ENCODE measurements around the gene VPS8. TPM values are rescaled to one million over a fixed set of nuclear protein-coding genes. Genes with fewer than 3 reads are reported as not detected.

VPS8 gene
- total and polyA plus RNA-seq, 2 of the 13 experiments (the other 11 are each of a cell fraction or from before 2014, with no cell fraction given): 14.2 to 35.1 TPM

DNA sequence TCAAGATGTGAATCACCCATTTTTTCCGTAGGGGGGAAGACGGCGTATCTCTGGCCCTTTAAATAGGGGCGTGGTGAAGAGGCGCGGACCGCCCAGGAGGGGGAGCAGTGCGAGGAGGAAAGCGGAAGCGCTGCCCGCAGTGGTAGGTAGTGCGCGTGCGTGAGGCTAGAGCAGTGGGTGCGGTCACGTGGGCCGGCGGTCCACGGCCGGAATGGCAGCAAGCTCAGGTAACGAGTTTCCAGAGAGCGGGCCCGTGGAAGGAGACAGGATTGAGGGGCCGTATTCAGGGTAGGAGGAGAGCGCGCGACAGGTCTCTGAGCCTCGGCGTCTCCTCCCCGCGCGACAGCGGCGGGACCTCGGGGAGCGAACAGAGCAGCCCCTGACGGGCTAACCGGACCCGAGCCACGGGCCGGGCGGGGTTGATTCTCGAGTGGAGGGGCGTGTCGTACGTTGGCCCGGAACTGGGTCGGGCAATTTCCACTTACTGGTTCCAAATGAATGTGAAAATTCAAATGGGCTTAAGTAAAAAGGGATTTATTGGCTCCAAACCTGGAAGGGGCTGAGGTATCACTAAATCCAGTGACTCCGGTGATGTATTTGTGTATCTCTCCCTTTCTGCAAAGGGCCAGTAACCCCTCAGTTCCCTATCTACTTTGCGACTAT lies at the start of gene VPS8 (continued):
- TF ChIP-seq ZNF331 (CRISPR knock-in tag; IDR thresholded peaks at IDR 0.05) (no peak), ZNF546 (CRISPR knock-in tag; conservative IDR thresholded peaks at IDR 0.05) (no peak), DNMT1 (CRISPR knock-in tag; IDR thresholded peaks at IDR 0.05) (no peak), ZNF605 (CRISPR knock-in tag; IDR thresholded peaks at IDR 0.05) (peak; percentile 90), MNT (IDR thresholded peaks at IDR 0.05) (peak; percentile 69), ZNF597 (CRISPR knock-in tag; IDR thresholded peaks at IDR 0.05) (no peak), ZNF256 (CRISPR knock-in tag; conservative IDR thresholded peaks at IDR 0.05) (no peak), ZNF432 (CRISPR knock-in tag; IDR thresholded peaks at IDR 0.05; ENCODE audit: borderline replicate concordance) (no peak), ZNF382 (CRISPR knock-in tag; IDR thresholded peaks at IDR 0.05; ENCODE audit: borderline replicate concordance) (no peak), ZNF83 (CRISPR knock-in tag; IDR thresholded peaks at IDR 0.05; ENCODE audit: borderline replicate concordance) (no peak), ZNF501 (CRISPR knock-in tag; IDR thresholded peaks at IDR 0.05) (peak; percentile 77), ZNF616 (CRISPR knock-in tag; IDR thresholded peaks at IDR 0.05; ENCODE audit: low read depth) (no peak), ZNF124 (CRISPR knock-in tag; IDR thresholded peaks at IDR 0.05) (no peak), JDP2 (CRISPR knock-in tag; IDR thresholded peaks at IDR 0.05; ENCODE audit: borderline replicate concordance) (no peak), KDM5B (CRISPR knock-in tag; IDR thresholded peaks at IDR 0.05; ENCODE audit: borderline replicate concordance) (no peak; the same call in 1 of the 2 replicates), ZNF782 (CRISPR knock-in tag; IDR thresholded peaks at IDR 0.05; ENCODE audit: borderline replicate concordance) (peak; percentile 68; the same call in 1 of the 2 replicates), MTF1 (CRISPR knock-in tag; IDR thresholded peaks at IDR 0.05) (no peak)
- TF ChIP-seq, protein P1, sequence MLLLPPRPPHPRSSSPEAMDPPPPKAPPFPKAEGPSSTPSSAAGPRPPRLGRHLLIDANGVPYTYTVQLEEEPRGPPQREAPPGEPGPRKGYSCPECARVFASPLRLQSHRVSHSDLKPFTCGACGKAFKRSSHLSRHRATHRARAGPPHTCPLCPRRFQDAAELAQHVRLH (CRISPR knock-in tag; IDR thresholded peaks at IDR 0.05; ENCODE audit: borderline replicate concordance, low read depth): peak; percentile 55; the same call in 1 of the 2 replicates
- TF ChIP-seq, protein P2, sequence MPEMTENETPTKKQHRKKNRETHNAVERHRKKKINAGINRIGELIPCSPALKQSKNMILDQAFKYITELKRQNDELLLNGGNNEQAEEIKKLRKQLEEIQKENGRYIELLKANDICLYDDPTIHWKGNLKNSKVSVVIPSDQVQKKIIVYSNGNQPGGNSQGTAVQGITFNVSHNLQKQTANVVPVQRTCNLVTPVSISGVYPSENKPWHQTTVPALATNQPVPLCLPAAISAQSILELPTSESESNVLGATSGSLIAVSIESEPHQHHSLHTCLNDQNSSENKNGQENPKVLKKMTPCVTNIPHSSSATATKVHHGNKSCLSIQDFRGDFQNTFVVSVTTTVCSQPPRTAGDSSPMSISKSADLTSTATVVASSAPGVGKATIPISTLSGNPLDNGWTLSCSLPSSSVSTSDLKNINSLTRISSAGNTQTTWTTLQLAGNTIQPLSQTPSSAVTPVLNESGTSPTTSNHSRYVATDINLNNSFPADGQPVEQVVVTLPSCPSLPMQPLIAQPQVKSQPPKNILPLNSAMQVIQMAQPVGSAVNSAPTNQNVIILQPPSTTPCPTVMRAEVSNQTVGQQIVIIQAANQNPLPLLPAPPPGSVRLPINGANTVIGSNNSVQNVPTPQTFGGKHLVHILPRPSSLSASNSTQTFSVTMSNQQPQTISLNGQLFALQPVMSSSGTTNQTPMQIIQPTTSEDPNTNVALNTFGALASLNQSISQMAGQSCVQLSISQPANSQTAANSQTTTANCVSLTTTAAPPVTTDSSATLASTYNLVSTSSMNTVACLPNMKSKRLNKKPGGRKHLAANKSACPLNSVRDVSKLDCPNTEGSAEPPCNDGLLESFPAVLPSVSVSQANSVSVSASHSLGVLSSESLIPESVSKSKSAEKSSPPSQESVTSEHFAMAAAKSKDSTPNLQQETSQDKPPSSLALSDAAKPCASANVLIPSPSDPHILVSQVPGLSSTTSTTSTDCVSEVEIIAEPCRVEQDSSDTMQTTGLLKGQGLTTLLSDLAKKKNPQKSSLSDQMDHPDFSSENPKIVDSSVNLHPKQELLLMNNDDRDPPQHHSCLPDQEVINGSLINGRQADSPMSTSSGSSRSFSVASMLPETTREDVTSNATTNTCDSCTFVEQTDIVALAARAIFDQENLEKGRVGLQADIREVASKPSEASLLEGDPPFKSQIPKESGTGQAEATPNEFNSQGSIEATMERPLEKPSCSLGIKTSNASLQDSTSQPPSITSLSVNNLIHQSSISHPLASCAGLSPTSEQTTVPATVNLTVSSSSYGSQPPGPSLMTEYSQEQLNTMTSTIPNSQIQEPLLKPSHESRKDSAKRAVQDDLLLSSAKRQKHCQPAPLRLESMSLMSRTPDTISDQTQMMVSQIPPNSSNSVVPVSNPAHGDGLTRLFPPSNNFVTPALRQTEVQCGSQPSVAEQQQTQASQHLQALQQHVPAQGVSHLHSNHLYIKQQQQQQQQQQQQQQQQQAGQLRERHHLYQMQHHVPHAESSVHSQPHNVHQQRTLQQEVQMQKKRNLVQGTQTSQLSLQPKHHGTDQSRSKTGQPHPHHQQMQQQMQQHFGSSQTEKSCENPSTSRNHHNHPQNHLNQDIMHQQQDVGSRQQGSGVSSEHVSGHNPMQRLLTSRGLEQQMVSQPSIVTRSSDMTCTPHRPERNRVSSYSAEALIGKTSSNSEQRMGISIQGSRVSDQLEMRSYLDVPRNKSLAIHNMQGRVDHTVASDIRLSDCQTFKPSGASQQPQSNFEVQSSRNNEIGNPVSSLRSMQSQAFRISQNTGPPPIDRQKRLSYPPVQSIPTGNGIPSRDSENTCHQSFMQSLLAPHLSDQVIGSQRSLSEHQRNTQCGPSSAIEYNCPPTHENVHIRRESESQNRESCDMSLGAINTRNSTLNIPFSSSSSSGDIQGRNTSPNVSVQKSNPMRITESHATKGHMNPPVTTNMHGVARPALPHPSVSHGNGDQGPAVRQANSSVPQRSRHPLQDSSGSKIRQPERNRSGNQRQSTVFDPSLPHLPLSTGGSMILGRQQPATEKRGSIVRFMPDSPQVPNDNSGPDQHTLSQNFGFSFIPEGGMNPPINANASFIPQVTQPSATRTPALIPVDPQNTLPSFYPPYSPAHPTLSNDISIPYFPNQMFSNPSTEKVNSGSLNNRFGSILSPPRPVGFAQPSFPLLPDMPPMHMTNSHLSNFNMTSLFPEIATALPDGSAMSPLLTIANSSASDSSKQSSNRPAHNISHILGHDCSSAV (CRISPR knock-in tag; IDR thresholded peaks at IDR 0.05; ENCODE audit: borderline replicate concordance): no peak

Data from HepG2 (cell line).